GM21390 (cell line): ENCODE measurements around the gene KRTAP12-2.
"Not testable (repeated sequence)": the region's sequence is repeated elsewhere in the genome, so short reads cannot be mapped to it uniquely, and the experiment has no call there.

Experiments used
- ATAC-seq: cut with Tn5 transposase; IDR thresholded peaks from one replicate; pipeline ENCODE4 v1.9.1; 2021; ENCODE audit not compliant: unreplicated experiment

Gene KRTAP12-2

DNA sequence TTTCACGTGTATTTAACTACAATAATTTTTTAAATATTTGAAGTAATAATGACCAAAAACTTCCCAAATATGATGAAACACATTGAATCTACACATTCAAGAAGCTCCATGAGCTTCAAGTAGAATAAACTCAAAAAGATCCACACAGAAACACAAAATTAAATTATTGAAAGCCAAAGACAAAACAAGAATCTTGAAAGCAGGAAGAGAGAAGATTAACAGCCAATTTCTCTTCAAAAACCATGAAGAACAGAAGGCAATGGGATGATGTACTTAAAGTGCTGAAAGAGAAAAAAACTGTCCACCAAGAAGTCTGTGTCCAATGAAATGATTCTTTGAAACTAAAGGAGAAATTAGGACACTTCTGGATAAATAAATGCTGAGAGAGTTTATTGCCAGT is 34.7 kb downstream of the KRTAP12-2 start:
- no peak for ATAC-seq

DNA sequence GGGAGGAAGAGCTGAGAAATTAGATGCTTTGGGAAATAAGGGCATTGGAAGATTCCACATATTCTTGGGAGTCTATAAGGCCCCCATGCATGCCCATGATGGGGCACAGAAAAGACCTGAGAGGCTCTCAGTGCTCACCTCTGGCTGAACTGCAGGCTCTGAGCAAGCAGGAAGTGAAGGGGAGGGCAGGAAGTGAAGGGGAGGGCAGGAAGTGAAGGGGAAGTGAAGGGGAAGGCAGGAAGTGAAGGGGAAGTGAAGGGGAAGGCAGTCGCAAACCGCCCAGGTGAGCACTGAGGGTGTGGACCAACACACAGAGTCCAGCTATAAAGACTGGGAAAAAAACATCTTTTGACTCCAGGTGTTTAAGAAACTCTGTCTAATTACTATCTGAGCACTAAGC is 36.3 kb downstream of the KRTAP12-2 start:
- no peak for ATAC-seq

DNA sequence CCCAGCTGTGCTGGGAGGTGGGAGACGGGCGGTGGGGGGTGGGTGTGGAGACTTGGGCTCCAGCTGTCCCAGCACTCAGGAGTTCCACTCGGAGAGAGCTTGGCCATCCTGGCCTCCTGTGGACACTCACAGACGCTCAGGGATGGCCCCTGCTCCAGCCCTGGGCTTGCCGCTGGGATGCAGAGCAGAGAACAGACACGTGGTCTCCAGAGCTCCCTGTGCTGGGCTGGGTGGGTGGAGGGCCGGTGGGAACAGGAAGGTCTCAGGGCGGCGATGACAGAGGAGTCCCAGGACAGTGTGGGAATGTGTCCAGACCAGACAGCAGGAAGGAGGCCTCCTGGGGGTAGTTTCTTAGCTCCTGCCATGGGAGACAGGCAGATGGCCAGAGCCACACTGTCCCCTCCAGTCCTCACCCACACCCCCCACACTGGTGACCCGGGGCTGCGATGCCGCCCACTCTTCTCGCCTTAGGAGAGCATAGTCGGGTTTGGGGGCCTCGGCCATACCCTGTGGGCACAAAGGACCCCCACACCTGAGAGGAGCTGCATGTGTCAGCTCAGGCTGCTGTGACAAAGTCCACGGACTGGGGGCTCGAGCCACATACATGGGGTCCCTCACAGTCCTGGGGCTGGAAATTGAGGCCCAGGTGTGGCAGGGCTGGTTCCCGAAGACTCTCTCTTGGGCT is 37.9 kb downstream of the KRTAP12-2 start:
- no peak for ATAC-seq

DNA sequence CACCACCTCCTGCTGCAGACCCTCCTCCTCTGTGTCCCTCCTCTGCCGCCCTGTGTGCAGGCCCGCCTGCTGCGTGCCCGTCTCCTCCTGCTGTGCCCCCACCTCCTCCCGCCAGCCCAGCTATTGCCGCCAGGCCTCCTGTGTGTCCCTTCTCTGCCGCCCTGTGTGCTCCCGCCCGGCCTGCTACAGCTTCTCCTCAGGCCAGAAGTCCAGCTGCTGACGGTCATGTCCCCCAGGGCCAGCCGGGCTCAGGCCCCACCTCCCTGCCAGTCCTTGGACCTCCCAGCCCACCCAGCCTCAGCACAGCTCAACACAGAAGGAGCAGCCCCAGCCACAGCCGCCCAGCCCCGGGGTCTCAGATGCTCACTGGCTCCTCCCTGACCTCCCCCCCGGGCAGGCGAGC is 38.9 kb downstream of the KRTAP12-2 start:
- not testable (repeated sequence) for ATAC-seq

DNA sequence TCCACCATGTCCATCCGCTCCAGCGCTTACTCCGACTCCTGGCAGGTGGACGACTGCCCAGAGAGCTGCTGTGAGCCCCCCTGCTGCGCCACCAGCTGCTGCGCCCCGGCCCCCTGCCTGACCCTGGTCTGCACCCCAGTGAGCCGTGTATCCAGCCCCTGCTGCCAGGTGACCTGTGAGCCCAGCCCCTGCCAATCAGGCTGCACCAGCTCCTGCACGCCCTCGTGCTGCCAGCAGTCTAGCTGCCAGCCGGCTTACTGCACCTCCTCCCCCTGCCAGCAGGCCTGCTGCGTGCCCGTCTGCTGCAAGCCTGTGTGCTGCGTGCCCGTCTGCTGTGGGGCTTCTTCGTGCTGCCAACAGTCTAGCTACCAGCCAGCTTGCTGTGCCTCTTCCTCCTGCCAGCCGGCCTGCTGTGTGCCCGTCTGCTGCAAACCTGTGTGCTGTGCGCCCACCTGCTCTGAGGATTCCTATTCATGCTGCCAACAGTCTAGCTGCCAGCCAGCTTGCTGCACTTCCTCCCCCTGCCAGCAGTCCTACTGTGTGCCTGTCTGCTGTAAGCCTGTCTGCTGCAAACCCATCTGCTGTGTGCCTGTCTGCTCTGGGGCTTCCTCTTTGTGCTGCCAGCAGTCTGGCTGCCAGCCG is 39.4 kb downstream of the KRTAP12-2 start:
- ATAC-seq, result not testable (repeated sequence)

DNA sequence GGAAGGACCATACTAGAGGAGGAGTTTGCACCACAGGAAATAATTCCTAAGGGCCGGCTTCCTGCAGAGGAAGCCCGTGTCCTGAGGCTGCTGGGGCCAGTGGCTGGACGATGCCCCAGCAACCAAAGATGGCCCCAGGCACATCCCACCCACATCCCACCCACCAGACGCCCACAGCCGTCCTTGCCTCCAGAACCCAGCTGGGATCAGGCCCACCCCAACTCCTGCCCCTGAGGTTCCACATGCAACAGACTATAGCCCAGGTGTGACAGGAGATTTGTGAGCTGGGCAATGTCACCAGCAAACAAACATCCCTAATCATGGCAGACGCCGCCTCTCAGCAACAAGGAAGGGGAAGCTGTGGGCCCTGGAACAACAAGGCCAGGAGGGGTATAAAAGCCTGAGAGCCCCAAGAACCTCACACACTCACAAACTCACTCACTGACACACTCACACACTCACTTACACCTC is 40.0 kb downstream of the KRTAP12-2 start, which contains the start of gene KRTAP10-9:
KRTAP10-9 (plus strand) TSS at position 421 of the 471 bp plus-strand sequence. CDS start 79 bp downstream, outside the sequence.
- ATAC-seq, result no peak

DNA sequence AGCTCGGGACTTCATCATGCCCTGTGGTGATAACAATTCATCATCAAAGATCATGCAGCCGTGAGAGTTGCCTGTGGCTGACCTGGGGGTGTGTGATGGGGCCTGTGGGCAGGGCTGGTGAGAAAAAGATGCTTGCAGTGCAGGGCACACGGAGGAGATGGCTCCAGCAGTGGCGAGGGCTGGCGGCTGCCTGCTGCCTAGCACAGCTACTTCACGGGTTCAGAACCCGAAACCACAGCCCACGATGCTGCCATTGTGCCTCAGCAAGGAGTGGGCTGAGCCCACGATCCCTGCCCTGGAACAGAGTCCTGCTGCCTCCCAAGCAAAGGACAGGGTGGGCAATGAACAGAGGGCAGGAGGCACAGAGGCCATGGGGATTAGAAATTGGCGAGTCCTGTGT is 40.5 kb downstream of the KRTAP12-2 start:
- no peak for ATAC-seq

DNA sequence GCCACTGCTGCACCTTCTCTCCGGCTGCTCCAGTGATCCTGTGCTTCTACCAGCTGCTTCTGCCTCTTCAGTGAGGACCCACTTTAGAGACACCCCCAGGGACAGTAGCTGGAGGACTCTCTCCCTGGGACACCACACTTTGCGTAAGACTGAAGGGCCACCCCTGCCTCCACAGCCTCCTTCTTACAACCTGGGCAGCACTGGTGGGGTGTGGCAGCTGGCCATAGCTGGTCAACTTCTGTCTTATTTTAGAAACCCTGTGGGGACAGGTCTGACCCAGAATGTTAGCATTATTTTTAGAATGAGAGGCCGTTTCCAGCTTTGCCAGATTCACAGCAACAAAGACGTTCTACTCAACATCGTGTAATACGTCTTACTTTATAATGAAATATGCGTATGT is 41.0 kb downstream of the KRTAP12-2 start:
- no peak for ATAC-seq

DNA sequence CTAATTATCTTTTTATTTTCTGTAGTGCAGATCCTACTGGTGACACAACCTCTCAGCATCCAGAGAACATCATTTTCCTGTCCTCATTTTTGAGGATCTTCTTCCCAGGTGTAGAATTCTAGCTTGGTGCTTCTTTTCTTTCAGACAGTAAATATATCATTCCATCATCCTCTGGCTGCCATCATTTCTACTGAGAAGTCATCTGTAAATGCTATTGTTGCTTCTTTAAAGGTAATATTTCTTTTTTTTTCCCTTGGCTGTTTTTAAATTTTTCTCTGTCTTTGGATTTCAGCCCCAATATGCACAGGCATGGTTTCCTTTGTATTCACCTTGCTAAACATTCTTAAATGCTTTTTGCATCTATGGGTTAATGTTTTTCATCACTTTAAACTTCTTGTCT is 43.2 kb downstream of the KRTAP12-2 start:
- no peak for ATAC-seq

DNA sequence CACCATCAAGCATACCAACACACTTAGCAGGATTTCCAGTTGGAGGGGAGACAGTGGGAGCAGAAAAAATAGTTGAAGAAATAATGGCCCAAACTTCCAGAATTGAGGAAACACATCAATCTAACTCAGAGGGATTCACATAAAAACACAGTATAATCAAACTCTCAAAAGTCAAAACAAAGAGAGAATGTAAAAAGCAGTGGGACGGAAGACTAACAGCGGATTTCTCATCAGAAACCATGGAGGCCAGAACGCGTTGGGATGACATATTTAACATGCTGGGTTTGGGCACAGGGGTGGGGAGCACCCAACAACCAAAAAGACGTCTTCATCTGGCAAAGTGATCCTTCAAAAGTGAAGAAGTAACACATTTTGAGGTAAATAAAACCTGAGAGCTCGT is 46.8 kb downstream of the KRTAP12-2 start:
- ATAC-seq, result no peak

DNA sequence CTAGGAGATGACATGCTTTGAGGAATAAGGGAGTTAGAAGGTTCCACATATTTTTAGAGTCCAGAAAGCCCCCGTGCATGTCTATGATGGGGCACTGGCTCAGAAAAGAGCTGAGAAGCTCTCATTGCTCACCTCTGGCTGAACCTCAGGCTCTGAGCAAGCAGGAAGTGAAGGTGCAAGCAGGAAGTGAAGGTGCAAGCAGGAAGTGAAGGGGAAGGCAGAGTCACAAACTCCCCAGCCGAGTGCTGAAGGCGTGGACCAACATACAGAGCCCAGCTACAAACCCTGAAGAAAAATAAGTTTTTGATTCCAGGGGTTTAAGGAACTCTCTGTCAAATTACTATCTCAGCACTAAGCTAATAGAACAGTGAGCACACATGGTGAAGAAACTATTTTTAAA is 47.8 kb downstream of the KRTAP12-2 start:
- ATAC-seq, result no peak

DNA sequence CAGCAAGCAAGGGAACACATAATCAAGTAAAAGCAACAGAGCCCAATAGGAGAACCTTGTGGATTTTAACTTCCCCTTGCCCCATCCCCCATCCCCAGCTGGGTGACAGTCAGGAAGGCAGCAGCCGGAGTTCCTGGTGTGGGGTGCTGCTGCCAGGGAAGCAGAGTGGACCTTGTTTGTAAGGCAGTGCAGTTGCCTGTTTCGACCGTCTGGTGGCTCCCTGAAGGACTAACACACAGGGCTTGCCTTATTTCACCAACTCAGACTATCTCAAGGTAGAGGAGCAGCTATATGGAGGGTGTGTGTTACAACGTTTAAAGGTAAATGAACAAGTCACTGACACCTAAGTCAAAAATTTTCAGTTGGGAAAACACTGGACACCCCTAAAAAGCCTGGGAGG is 48.2 kb downstream of the KRTAP12-2 start:
- ATAC-seq, result no peak

DNA sequence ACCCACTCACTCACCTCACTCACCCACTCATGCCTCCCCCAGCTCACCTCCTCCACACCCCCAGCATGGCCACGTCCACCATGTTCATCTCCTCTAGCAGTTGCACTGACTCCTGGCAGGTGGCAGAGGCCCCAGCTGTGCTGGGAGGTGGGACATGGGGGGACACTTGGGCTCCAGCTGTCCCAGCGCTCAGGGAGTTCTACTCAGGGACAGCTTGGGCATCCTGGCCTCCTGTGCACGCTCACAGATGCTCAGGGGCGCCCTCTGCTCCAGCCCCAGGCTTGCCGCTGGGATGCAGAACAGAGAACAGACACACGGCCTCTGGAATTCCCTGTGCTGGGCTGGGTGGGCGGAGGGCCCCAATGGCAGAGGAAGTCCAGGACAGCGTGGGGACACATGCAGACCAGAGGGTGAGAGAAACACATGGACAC is 49.6 kb downstream of the KRTAP12-2 start:
- ATAC-seq, result no peak

DNA sequence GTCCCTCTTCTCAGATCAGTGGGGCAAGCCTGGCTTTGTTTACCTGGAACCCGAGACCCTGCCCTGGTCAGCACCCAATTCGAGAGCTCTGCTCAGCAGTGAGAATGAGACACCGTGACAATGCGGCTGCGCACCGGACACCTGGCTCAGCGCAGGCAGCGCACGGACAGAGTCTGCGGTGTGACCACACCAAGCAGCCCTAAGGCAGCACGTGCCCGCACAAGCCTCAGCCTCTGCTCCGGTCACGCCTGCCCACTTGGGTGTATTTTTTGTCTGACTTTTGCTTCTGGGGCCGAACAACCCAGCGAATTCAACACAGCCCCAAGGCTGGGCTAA is 50.2 kb downstream of the KRTAP12-2 start:
- ATAC-seq, result no peak
